Mesenchymal stem cell (in vitro differentiated cells and primary cell): ENCODE data around the gene SSR4. TPM values are rescaled to one million over a fixed set of nuclear protein-coding genes. Genes with fewer than 3 reads are reported as not detected.
"Not testable (repeated sequence)": the region's sequence is repeated elsewhere in the genome, so short reads cannot be mapped to it uniquely, and the experiment has no call there.

Experiments used
- DNase-seq: peaks from one replicate; pipeline ENCODE4 v3.0.0-alpha.2; 2013
- H2AFZ ChIP-seq: one replicate; pipeline ENCODE4 v1.6.1; 2013; ENCODE audit warnings: low read depth, mild to moderate bottlenecking, control low read depth, inconsistent platforms, low read length, moderate library complexity
- H2AK5ac ChIP-seq: 2 replicates; pipeline ENCODE4 v1.6.1; 2013; ENCODE audit warnings: low read length, moderate library complexity, mild to moderate bottlenecking, inconsistent platforms; ENCODE audit not compliant: severe bottlenecking
- H2BK120ac ChIP-seq: one replicate; pipeline ENCODE4 v1.6.1; 2013; ENCODE audit warnings: low read depth, mild to moderate bottlenecking, inconsistent platforms, low read length, moderate library complexity
- H2BK12ac ChIP-seq, 2 experiments: one replicate each; pipeline ENCODE4 v1.6.1; 2013; ENCODE audit warnings: inconsistent platforms in 2 of 2, low read length in 2 of 2, mild to moderate bottlenecking in 2 of 2, moderate library complexity in 2 of 2, control low read depth in 1 of 2
- H2BK15ac ChIP-seq: one replicate; pipeline ENCODE4 v1.6.1; 2013; ENCODE audit warnings: mild to moderate bottlenecking, low read depth, inconsistent platforms; ENCODE audit not compliant: poor library complexity, severe bottlenecking
- H2BK5ac ChIP-seq: 2 replicates; pipeline ENCODE4 v1.6.1; 2013; ENCODE audit warnings: low read depth, mild to moderate bottlenecking, low read length, control low read depth, inconsistent platforms; ENCODE audit not compliant: poor library complexity, severe bottlenecking
- H3K14ac ChIP-seq, 2 experiments: one replicate each; pipeline ENCODE4 v1.6.1; 2013; ENCODE audit warnings: inconsistent platforms in 2 of 2, low read length in 2 of 2, control low read depth in 1 of 2, mild to moderate bottlenecking in 1 of 2, moderate library complexity in 1 of 2
- H3K18ac ChIP-seq, 2 experiments: one replicate each; pipeline ENCODE4 v1.6.1; 2013; ENCODE audit warnings: inconsistent platforms in 2 of 2, low read length in 2 of 2, control low read depth in 1 of 2, low read depth in 1 of 2, mild to moderate bottlenecking in 1 of 2
- H3K23ac ChIP-seq, 2 experiments: one replicate each; pipeline ENCODE4 v1.6.1; 2013; ENCODE audit warnings: inconsistent platforms in 2 of 2, low read length in 2 of 2, mild to moderate bottlenecking in 2 of 2, moderate library complexity in 2 of 2, control low read depth in 1 of 2
- H3K27ac ChIP-seq: 2 replicates; pipeline ENCODE4 v1.5.1; 2013; ENCODE audit warnings: mild to moderate bottlenecking, moderate library complexity, low read length, control low read depth, inconsistent platforms; ENCODE audit not compliant: poor library complexity, severe bottlenecking
- H3K27me3 ChIP-seq, 2 experiments: 2 replicates each; pipeline versions ENCODE4 v1.6.1 to v1.7.0; 2013; ENCODE audit warnings: low read length in 2 of 2, mild to moderate bottlenecking in 2 of 2, moderate library complexity in 2 of 2, control low read depth in 1 of 2, inconsistent platforms in 1 of 2; ENCODE audit not compliant: control insufficient read depth in 1 of 2, insufficient read depth in 1 of 2
- H3K36me3 ChIP-seq, 2 experiments: 2 replicates each; pipeline versions ENCODE4 v1.6.1 to v1.7.0; 2013; ENCODE audit warnings: low read length in 2 of 2, control low read depth in 1 of 2, inconsistent platforms in 1 of 2, low read depth in 1 of 2, mild to moderate bottlenecking in 1 of 2; ENCODE audit not compliant: insufficient read depth in 2 of 2, control insufficient read depth in 1 of 2
- H3K4ac ChIP-seq, 2 experiments: one replicate each; pipeline ENCODE4 v1.6.1; 2013; ENCODE audit warnings: inconsistent platforms in 2 of 2, low read length in 2 of 2, mild to moderate bottlenecking in 2 of 2, moderate library complexity in 2 of 2, control low read depth in 1 of 2, low read depth in 1 of 2
- H3K4me1 ChIP-seq: 2 replicates; pipeline ENCODE4 v1.6.1; 2013; ENCODE audit warnings: low read depth, low read length, control low read depth; ENCODE audit not compliant: control insufficient read depth, insufficient read depth
- H3K4me2 ChIP-seq: 2 replicates; pipeline ENCODE4 v1.6.1; 2013; ENCODE audit warnings: low read length, mild to moderate bottlenecking, inconsistent platforms; ENCODE audit not compliant: poor library complexity, severe bottlenecking
- H3K4me3 ChIP-seq, 2 experiments: 2 replicates each; pipeline versions ENCODE4 v1.5.1 to v1.7.0; 2013; ENCODE audit warnings: low read length in 2 of 2, mild to moderate bottlenecking in 2 of 2, control low read depth in 1 of 2, low read depth in 1 of 2; ENCODE audit not compliant: insufficient read depth in 1 of 2
- H3K79me1 ChIP-seq: replicated peaks from 2 replicates; pipeline ENCODE4 v1.6.1; 2013; ENCODE audit warnings: mild to moderate bottlenecking, control low read depth, low read length, inconsistent platforms; ENCODE audit not compliant: poor library complexity, severe bottlenecking
- H3K9ac ChIP-seq: 2 replicates; pipeline ENCODE4 v1.7.0; 2013; ENCODE audit warnings: mild to moderate bottlenecking, low read length, moderate library complexity
- H3K9me3 ChIP-seq: 2 replicates; pipeline ENCODE4 v1.7.0; 2013; ENCODE audit warnings: mild to moderate bottlenecking, low read length; ENCODE audit not compliant: control insufficient read depth
- H4K8ac ChIP-seq: one replicate; pipeline ENCODE4 v1.6.1; 2013; ENCODE audit warnings: inconsistent platforms, mild to moderate bottlenecking, low read length, moderate library complexity
- H4K91ac ChIP-seq: one replicate; pipeline ENCODE4 v1.6.1; 2013; ENCODE audit warnings: mild to moderate bottlenecking, low read length, inconsistent platforms
- WGBS: methylation state at CpG from one replicate; pipeline ENCODE4 v1.1.7; 2013; ENCODE audit warnings: mixed read lengths; 5-methylcytosine and 5-hydroxymethylcytosine counted together
- polyA plus RNA-seq, 2 experiments: library from polyadenylated mRNA; stranded (reverse); fragments of 200-250 nt; gene quantifications; one replicate each; pipeline ENCODE4 v1.2.3, GENCODE V29; 2013

The SSR4 gene
- 398 TPM for polyA plus RNA-seq (2013, experiment 1 of 2)
- polyA plus RNA-seq (2013, experiment 2 of 2) = 402 TPM

- DNase-seq = peak; percentile 94
- peaks cover 10% of the 10 kb centered on the region for H3K9me3 ChIP-seq
- no peaks in the 10 kb centered on the region for H3K27me3 ChIP-seq
- peaks cover 19% of the 10 kb centered on the region for H3K4me1 ChIP-seq
- peaks cover 35 to 67% of the 10 kb centered on the region in 2 experiments for H3K36me3 ChIP-seq
- H3K4ac ChIP-seq = peak within 1 kb of the TSS; percentile 35 to 88
- H4K8ac ChIP-seq = peak within 1 kb of the TSS; percentile 89
- WGBS = under 1% methylated on average over 37 of the region's 92 CpGs
- H2BK12ac ChIP-seq = peak within 1 kb of the TSS in 1 of 2 experiments; percentile 71
- peak within 1 kb of the TSS; percentile 82 to 83 for H3K4me3 ChIP-seq
- H3K9ac ChIP-seq = peak within 1 kb of the TSS; percentile 94
- H3K4me2 ChIP-seq = peak within 1 kb of the TSS; percentile 78
- H2BK120ac ChIP-seq = peak within 1 kb of the TSS; percentile 27
- H3K18ac ChIP-seq = peak within 1 kb of the TSS; percentile 94 to 97
- H2BK5ac ChIP-seq = peak within 1 kb of the TSS; percentile 94
- peak within 1 kb of the TSS in 1 of 2 experiments; percentile 97 for H3K14ac ChIP-seq
- H3K23ac ChIP-seq = peak within 1 kb of the TSS in 1 of 2 experiments; percentile 40
- H4K91ac ChIP-seq = peak within 1 kb of the TSS; percentile 89
- H3K79me1 ChIP-seq = peaks cover 11% of the 10 kb centered on the region
- H3K27ac ChIP-seq = peak within 1 kb of the TSS; percentile 92
- H2AFZ ChIP-seq = no peak within 1 kb of the TSS
- no peak within 1 kb of the TSS for H2BK15ac ChIP-seq
- peak within 1 kb of the TSS; percentile 73 for H2AK5ac ChIP-seq
Observed at GRCh38 chrX:153794018-153794896, at the start of gene SSR4, which contains the start of gene IDH3G. TSS of gene SSR4 (plus strand) at chrX:153794668. CDS start at chrX:153794688, 20 bp downstream. TSS of gene IDH3G (minus strand) at chrX:153794375. CDS start at chrX:153794326, 49 bp downstream.

- not testable (repeated sequence) for DNase-seq, H2BK120ac ChIP-seq, H2BK15ac ChIP-seq, H3K14ac ChIP-seq, H3K9me3 ChIP-seq, H3K4me2 ChIP-seq, H4K91ac ChIP-seq, H3K23ac ChIP-seq, H3K27me3 ChIP-seq, H2BK5ac ChIP-seq, H3K79me1 ChIP-seq, H3K27ac ChIP-seq, H2BK12ac ChIP-seq, H3K4ac ChIP-seq, H3K4me1 ChIP-seq, H3K4me3 ChIP-seq, H3K18ac ChIP-seq, H4K8ac ChIP-seq, H2AK5ac ChIP-seq, H3K36me3 ChIP-seq, H3K9ac ChIP-seq, H2AFZ ChIP-seq
- WGBS = 73% methylated on average over 8 of the region's 12 CpGs
Observed at GRCh38 chrX:153745067-153745433, 49.4 kb upstream of the SSR4 start.

GRCh38 chrX:153746359-153746758 lies 48.1 kb upstream of the SSR4 start:
- Histone ChIP-seq H3K23ac (no peak overlapping the region), H3K9me3 (peaks cover 3% of the 10 kb centered on the region), H4K8ac (no peak overlapping the region), H3K79me1 (no peaks in the 10 kb centered on the region), H3K4me2 (no peak overlapping the region), H3K4me1 (peaks cover 5% of the 10 kb centered on the region), H2AK5ac (no peak overlapping the region), H3K36me3 (no peaks in the 10 kb centered on the region), H2AFZ (no peak overlapping the region), H2BK12ac (no peak overlapping the region), H3K27ac (no peak overlapping the region), H3K4me3 (no peak overlapping the region), H3K14ac (no peak overlapping the region), H2BK120ac (no peak overlapping the region), H3K4ac (no peak overlapping the region), H2BK5ac (no peak overlapping the region), H3K18ac (no peak overlapping the region), H2BK15ac (no peak overlapping the region), H3K27me3 (peaks cover 0 to 12% of the 10 kb centered on the region in 2 experiments), H3K9ac (no peak overlapping the region), H4K91ac (no peak overlapping the region)
- DNase-seq = no peak
- WGBS = 69% methylated on average over 3 of the region's 3 CpGs

- not testable (repeated sequence) for H3K27ac ChIP-seq, H3K4me2 ChIP-seq, H2BK15ac ChIP-seq, H4K91ac ChIP-seq, H3K36me3 ChIP-seq, H2BK120ac ChIP-seq, H2BK5ac ChIP-seq, H4K8ac ChIP-seq, H3K4me3 ChIP-seq, H3K4ac ChIP-seq, H3K9ac ChIP-seq, H2BK12ac ChIP-seq, H2AFZ ChIP-seq, H3K14ac ChIP-seq, H3K4me1 ChIP-seq, H3K9me3 ChIP-seq, H3K79me1 ChIP-seq, DNase-seq, H3K18ac ChIP-seq, H3K23ac ChIP-seq, H2AK5ac ChIP-seq
- WGBS = 90% methylated on average over 2 of the region's 6 CpGs
- H3K27me3 ChIP-seq = peaks cover 0 to 16% of the 10 kb centered on the region in 2 experiments
Observed at GRCh38 chrX:153746991-153747390, 47.5 kb upstream of the SSR4 start.
